SKM-1 (cell line): ENCODE results near the gene ATP5IF1.

ENCODE experiments used
- DNase-seq: peaks from one replicate; lab custom pipeline; 2025; ENCODE audit not compliant: unreplicated experiment; lab: John Stamatoyannopoulos, UW

ATP5IF1 gene

DNA sequence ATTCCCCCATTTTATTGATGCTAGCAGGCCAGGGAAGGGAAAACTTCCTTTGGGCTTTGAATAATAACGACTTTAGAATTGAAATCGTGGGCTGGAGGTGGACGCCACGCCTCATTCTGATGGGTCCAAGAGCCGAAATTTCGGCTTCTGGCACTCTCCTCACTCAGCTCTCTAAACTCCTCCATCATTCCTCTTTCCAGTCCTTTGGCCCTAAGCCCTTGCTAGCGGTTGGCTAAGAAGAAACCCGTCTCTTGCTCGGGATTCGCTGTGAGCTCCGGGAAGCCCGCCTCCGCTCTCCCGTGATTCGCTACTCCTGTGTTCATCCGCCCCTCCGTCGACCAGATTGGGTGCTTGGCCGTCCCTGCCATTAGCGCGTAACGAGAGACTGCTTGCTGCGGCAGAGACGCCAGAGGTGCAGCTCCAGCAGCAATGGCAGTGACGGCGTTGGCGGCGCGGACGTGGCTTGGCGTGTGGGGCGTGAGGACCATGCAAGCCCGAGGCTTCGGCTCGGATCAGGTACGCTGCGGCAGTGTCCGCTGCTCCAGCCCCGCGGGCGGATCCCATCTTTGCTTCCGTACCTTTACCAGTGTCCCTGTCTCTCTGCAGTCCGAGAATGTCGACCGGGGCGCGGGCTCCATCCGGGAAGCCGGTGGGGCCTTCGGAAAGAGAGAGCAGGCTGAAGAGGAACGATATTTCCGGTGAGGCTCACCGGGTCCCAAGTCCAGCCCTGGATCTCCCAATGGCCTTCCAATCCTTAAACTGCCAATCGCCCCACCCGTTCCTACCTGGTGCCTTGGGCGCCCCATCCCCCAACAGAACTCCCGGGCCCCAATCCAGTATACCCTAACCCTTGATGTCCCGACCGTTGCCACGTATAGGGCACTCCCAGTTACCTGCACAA lies at the start of gene ATP5IF1:
TSS of gene ATP5IF1 (plus strand) at position 370 of the 901 bp plus-strand sequence. CDS start at position 430, 60 bp downstream.
- DNase-seq = peak; percentile 98

GRCh38 chr1:28190337-28190979 lies 45.5 kb upstream of the ATP5IF1 start:
- no peak for DNase-seq

- no peak for DNase-seq
Observed at GRCh38 chr1:28190996-28191645, 44.8 kb upstream of the ATP5IF1 start.

- DNase-seq = no peak
Observed at GRCh38 chr1:28193701-28194161, 42.2 kb upstream of the ATP5IF1 start.

DNA sequence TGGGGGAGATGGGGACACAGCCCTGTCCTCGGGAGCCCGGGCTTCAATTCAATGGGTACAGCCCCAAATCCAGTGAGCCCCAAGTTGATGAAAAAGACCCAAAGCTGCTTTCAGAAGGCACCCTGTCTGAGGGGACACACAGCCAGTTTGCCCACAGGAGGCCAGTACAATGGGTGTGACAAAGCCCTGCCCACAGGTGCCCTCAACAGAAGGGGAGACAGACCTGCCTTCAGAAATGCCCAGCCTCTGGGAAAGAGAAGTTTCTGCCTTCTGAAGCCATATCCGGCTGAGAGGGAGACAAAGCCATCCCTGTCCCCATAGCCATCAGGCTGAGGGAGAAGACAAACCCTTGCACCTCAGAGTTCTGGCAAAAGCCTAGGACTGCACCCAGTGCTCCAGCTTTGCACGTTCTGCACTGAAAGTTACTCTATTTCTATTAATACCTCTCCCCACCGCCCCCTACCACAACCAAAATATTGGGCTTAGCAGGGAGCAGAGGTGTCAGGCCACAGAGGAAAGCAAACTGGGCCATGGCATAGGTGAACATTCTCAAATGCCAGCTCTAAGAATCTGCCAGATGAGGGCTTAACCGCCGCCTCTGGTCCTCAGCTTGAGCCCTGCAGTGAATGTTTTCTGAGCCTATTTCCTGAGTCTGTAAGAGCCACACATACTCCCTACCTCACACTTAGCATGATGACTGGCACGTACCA lies 41.4 kb upstream of the ATP5IF1 start:
- DNase-seq = no peak

- no peak for DNase-seq
Observed at GRCh38 chr1:28195780-28196179, 40.1 kb upstream of the ATP5IF1 start.

DNA sequence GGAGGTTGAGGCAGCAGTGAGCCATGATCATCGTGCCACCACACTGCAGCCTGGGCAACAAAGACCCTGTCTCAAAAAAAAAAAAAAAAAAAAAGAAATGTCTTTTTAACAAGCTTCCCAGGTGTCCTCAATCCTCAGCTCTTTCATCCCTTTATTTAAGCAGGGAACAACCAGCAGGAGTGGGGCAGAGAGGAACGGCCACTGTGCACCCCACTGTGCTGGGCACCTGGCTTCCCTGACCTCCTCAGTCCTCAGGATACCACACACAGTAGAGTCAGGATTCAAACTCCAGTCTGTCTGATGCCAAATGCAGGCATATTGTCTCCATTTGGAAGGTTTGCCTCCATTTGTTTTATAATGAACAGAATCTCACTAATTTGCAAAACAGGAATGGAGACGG lies 39.6 kb upstream of the ATP5IF1 start:
- no peak for DNase-seq

- DNase-seq = no peak
Observed at GRCh38 chr1:28197682-28198415, 38.1 kb upstream of the ATP5IF1 start.

DNA sequence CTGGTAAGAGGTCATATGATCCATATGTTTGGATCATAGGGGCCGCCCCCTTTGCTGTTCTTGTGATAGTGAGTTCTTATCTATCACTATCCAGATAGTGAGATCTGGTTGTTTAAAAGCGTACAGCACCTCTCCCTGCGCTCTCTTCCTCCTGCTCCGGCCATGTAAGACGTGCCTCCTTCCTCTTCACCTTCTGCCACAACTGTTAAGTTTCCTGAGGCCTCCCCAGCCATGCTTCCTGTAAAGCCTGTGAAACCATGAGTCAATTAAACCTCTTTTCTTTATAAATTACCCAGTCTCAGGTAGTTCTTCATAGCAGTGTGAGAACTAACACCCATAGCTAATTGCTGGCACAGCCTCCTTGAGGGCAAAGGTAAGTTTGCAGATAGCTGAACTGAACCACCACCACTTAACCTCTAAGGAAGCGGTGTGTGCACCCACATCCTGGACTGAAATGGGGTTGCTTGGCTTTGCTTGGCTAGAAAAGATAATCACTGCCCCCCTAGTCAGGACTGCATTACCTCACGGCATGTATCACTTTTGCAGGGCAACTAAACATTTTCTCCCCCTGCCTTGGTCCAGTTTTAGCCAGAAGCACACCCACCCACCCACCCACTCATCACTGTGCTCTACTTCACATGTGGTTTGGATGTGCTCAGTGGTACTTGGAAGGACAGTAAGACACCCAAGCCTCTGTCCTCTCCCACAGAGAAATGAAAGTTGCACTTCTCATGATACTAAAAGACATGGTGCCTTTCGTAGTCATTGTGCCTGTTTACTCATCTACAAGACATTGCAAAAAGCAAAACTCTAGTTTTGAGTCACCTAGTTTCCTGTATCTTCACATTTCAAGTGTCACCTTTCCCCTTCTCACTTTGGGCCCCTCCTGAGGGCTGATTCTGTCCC lies 36.3 kb upstream of the ATP5IF1 start:
- no peak for DNase-seq

GRCh38 chr1:28200234-28200873 lies 35.6 kb upstream of the ATP5IF1 start:
- no peak for DNase-seq

DNA sequence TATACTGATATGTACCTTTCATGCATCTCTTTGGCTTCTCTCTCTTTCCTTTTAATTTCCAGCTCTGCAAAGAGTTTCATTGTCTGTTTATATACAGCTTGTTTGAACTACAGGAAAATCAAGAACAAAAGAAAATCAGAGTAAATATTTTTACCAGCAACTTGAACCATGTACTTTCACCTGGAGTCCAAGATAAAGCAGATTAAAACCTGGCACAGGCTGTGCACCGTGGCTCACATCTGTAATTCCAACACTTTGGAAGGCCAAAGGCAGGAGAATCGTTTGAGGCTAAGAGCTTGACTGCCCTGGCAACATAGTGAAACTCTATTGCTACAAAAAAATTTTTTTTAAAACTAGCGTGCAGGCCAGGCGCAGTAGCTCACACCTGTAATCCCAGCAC lies 30.7 kb upstream of the ATP5IF1 start:
- DNase-seq = no peak

DNA sequence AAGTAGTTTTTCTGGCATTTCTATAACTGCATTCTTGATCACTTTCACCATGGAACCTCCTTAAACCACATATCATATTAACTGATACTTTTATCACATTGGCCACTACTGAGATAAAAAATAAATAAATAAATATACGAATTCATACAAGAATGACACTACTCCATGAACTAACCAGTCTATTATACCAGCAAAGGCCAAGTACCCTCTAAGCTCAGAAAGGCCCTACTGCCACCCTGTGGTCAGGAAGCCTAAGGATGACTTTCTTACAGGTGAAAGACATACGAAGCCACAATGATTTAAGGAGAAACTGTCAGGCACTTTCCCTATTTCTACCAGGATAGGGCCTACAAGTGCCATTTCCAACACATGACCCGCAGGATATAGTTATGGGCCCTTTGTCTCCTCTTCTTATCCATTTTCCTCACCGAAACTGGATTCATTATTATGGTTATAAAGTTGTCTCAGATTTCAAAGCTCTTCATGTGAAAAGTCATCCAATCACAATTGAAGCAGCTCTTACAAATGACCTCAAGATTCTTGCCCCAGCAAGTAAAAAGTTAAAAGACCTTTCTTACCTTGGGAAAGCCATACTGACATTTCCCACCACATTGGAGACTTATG lies 27.0 kb upstream of the ATP5IF1 start:
- DNase-seq = peak; percentile 69

- no peak for DNase-seq
Observed at GRCh38 chr1:28209700-28210099, 26.2 kb upstream of the ATP5IF1 start.

GRCh38 chr1:28213315-28213714 lies 22.6 kb upstream of the ATP5IF1 start:
- no peak for DNase-seq

DNA sequence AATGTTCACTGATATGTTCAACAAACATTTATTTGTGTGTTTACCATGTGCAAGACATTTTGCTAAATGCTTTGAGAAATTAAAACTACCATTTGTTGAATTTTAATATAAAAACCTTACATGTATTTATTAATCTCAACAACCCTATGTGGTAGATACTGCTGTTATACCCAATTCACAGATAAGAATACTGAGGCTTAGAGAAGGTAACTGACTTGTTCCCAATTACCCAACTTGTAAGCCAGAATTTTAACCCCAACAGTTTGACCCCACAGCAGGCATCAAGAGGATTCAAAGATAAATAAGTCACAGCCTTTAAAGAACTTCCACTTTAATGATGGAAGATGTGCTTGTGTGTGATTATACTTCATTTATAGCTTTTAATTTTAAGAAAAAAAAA lies 6.8 kb upstream of the ATP5IF1 start:
- DNase-seq = no peak

GRCh38 chr1:28229996-28230395 lies 5.9 kb upstream of the ATP5IF1 start:
- no peak for DNase-seq

- DNase-seq = peak; percentile 82
Observed at GRCh38 chr1:28232558-28233263, 3.2 kb upstream of the ATP5IF1 start, which contains the start of gene DNAJC8. DNAJC8 (minus strand) TSS chr1:28233029; CDS start chr1:28232998, 31 bp downstream.

DNA sequence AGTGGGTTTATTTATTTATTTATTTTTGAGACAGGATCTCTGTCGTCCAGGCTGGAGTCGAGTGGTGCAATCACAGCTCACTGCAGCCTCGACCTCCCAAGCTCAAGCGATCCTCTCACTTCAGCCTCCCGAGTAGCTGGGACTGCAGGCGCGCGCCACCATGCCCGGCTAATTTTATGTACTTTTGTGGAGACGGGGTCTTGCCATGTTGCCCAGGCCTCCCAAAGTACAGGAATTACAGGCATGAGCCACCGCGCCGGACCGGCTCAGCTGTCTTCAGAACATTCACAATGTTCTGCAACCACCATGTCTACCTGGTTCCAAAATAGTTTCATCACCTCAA lies 2.7 kb upstream of the ATP5IF1 start:
- no peak for DNase-seq
